ENCODE data around the gene ADAMTS16.

Gene ADAMTS16

DNA sequence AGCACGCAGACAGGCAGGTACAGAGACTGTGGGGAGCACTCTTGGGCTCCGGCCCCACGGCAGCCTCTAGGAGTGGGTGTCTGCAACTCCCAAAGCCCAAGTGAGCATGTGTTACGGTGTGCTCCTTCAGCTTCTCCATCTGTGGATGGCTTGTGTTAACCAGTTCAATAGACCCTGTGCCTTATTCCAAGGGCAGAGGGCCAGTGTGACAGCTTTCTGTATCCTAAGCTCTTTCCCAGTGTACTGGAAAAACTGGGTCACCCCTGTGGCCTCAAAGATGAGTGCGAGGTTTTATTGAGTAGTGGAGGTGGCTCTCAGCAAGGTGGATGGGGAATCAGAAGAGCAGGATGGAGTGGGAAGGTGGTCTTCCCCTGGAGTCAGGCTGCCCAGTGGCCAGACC, 78.3 kb downstream of the ADAMTS16 start:
- no peak overlapping the region for H3K27ac ChIP-seq

DNA sequence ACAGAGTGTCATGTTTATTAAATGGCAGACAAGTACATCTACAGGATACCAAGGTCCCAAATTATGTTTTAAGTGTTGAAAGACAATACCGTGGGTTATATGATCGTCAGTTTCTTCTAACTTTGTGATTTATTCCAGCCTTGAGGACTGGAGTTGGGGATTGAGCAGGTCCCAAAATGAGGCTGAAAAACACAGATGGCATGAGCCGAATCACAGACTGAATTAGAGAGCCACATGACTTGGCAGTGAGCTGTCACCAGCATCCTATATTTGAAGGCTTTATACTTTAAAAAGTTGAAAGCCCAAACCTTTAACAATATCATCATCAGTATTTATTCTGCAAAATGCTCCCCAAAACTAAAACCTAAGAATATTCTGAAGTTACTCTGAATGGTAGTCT, 79.4 kb downstream of the ADAMTS16 start:
- Histone ChIP-seq H3K4me3 (no peak overlapping the region), H3K27ac (no peak overlapping the region)

More for the DNA sequence above, 78.3 kb downstream of the ADAMTS16 start:
- H3K4me3 ChIP-seq: no peak overlapping the region

DNA sequence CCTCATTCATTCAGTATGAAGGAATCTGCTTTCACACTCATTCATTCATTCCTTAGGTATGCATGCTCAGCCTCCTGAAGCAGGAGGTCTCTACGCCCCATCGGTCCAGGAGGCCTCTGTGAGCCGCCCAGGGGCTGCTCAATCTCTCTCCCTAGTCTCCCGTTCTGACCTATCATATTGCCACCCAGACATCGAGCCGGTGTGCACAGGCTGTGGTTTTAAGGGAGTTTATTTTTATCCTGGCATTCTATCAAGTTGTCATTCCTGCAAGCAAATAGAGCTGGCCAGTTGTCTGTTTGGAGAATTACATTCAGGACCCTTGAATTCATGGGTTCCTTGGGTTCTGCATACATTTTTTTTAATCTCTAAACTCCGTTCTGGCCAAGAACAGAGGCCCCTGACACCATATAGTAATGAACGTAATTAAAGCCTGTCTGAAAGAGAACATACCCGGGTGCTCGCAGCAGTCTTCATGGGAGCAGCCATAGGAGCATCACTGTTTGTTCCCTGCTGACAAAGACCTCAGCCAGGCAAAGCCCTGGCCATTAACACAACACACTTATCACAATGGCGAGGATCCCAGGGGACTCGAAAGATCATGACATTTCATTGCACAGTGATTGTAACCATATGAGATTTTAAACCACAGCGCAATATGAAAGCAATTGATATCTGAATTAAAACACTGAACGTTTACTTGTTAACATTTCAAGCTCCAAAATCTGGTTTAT, 80.9 kb downstream of the ADAMTS16 start:
- no peak overlapping the region for H3K4me3 ChIP-seq
- no peak overlapping the region for H3K27ac ChIP-seq

DNA sequence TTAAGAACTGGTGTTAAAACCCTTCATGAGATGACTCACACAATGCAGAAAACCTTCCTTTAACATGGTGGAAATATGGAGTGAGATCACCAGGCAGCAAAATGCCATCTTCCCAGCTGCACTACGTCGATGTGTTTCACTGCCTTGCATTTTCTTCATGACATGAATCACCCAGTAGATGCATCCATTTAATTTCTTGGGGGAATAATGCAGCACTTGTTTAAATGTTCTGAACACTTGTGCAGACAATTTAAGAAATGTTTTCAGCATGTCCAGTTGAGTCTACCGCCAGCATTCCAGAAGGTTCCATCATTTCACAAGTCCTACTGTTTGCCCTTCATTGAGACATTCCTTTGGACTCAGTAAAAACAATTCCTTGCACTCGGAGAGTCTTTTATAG, 81.6 kb downstream of the ADAMTS16 start:
- Histone ChIP-seq H3K4me3 (no peak overlapping the region), H3K27ac (no peak overlapping the region)

DNA sequence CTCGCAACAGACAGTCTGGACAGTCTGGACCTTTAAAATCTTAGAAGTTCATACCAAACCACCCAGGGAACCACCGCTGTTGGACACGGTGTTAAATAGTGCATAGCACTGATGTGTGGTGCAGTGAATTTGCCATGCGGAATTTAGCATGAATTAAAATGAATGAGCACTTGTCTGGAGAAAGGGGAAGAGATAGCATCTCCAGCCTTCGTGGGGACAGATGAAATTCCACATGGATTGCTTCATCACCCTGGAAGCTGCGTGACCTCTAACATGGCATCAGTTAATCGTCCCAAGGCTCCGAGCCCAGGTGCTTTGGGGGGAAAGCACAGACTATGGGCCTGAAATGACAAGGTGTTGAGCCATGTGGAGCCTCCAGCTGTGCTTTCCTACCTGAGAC, 91.4 kb downstream of the ADAMTS16 start:
- H3K4me3 ChIP-seq: no peak overlapping the region
- no peak overlapping the region for H3K27ac ChIP-seq

DNA sequence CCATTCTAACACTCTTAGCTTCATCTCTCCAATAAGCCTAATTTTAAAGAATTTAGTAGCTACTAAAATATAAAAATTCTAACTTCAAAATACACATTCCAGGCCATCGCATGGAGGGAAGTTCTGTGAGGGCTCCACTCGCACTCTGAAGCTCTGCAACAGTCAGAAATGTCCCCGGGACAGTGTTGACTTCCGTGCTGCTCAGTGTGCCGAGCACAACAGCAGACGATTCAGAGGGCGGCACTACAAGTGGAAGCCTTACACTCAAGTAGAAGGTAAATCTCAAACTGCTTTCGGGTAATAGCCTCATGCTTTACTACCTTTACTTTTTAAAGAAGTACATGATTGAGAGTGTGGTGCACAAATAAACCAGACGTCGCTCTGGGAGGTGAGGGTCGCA, 94.8 kb downstream of the ADAMTS16 start:
- H3K4me3 ChIP-seq: no peak overlapping the region
- H3K27ac ChIP-seq: no peak overlapping the region

DNA sequence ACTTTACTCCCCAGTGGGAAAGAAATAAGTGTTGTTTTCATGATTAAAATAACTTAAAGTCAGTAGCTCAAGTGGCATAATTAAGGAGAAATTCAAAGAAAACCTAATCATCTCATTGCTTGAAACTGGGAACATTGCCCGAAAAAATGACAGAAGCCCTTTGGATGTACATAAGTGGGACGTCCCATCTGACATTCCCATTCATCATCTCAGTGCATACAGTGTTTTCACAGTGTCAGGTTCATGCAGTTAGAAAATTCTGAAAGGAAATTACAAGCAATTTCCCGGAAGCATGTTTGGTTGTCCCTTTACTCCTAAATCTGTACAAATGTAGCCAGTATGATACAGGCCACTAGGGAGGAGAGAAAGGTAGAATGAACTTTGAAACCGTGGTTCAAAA, 95.6 kb downstream of the ADAMTS16 start:
- H3K27ac ChIP-seq: no peak overlapping the region
- no peak overlapping the region for H3K4me3 ChIP-seq

DNA sequence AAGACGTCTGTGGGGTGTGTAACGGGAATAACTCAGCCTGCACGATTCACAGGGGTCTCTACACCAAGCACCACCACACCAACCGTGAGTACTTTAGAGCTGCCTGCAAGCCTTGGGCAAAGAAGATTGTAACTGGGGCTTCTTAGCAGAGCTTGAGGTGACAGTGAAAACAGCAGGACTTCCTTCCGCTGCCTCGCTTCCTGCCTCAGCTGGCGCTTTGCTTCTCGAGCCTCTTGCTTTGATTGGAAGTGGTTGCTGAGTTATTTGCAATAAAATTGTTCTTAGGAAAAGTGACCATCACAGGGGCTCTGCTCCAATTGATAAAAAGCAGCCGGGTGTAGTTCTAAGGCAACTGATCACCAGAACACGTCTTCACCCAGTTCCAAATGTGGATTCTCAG, 99.1 kb downstream of the ADAMTS16 start:
- H3K4me3 ChIP-seq: no peak overlapping the region

DNA sequence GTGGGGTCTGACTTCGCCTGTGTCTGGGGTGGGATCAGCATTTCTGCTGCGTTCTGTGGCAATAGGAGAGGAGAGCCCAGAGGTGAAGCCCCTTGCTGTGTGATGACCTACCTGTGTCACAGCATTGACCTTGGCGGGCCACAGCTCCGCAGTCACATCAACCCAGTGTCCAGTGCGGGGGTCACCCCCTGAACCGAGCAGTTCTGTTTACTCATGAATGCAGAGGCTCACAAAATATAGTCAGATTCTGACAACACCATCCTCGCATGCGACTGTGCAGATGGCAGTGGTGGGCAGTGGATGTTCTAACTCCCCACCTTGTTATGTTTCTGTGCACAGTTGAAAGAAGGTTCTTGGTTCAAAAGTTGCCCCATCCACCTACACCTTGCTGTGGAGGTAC, 100.1 kb downstream of the ADAMTS16 start:
- H3K27ac ChIP-seq: no peak overlapping the region

More for the DNA sequence above, 99.1 kb downstream of the ADAMTS16 start:
- no peak overlapping the region for H3K27ac ChIP-seq

DNA sequence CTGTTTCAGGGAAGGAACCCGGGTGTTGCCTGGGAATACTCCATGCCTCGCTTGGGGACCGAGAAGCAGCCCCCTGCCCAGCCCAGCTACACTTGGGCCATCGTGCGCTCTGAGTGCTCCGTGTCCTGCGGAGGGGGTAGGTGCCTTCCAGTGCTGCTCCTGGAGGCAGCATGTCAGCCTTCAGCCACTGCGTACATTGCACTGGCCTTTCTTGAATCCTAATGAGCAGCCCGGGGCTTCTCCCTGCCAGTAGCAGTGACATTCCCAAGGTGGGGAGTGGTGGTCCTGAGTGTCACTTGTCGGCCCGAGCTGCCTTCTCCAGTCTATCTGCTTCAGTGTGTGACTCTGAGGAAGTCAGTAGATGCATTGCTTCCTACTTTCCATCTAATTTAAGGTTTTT, 101.9 kb downstream of the ADAMTS16 start:
- Histone ChIP-seq H3K4me3 (no peak overlapping the region), H3K27ac (no peak overlapping the region)

More for the DNA sequence above, 100.1 kb downstream of the ADAMTS16 start:
- H3K4me3 ChIP-seq: no peak overlapping the region

DNA sequence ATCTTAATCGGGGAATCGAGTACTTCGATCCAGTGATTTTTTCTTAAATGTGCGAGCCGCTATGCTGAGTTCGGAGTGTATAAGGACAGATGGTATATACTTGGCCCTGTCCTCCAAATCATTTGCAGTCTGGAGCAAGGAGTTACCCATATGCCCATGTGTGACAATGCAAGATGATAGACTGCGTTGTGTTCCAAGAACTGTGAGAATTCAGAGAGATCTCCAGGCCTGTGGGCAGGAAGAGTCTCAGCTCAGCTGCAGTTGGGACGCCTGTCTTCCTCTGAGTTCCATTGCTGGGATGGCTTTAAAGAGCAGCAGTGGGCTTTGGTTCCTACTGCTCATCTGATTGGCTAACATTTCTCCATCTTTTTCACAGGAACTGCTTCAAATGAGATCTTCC, 106.6 kb downstream of the ADAMTS16 start:
- H3K27ac ChIP-seq: no peak overlapping the region
- H3K4me3 ChIP-seq: no peak overlapping the region

DNA sequence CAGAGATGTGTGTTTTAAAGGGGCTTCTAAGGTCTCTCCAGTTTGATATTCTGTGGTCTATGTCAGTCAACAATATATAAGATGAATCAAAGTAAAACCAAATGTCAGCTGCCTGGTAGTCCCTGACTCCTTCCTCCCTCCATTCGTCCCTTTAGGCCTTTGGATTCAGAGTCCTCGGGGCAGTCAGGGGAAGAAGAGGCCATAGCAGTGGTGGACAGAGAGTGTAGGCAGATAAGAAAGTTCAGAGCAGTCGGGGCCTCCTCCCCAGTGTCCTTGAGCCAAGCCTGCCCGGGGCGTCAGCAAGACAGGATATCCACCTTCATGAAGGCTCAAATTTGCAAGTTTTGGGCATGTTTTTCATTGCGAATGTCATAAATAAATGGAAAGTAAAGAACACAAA, 110.6 kb downstream of the ADAMTS16 start:
- Histone ChIP-seq H3K4me3 (no peak overlapping the region), H3K27ac (no peak overlapping the region)

DNA sequence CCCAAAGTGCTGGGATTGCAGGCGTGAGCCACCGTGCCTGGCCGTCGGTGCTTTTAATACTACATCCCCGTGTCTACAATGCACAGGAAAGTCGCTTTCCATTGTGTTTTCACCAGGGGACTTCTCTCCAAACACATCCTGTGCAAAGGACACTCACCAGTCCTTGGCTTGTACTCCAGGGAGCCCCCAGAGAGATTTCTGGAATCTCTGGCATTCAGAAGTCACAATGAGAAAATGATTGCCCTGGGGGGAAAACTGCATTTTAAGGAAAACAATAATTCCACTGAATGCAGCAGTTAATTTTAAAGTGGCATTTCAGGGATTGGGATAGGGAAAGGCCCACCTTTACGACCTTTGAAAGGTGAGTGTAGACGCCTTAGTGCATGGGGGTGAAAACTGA, 112.0 kb downstream of the ADAMTS16 start:
- Histone ChIP-seq H3K4me3 (no peak overlapping the region), H3K27ac (no peak overlapping the region)

DNA sequence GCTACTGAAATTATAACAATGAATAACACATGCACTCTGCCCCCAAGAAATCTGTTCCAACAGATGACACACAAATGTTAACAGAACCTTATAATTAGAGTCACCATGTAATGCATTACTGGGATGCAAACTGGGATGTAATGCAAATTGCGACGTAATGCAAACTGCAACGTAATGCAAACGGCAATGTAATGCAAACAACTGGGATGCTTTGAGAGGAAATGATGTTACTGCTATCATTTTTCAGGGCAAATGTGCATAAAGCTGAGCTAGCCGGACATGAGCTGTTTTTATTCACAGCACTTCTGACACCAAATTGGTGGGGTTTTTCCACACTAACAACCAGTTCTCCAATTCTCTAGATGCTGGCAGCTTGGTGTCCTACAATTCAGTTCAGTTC, 117.2 kb downstream of the ADAMTS16 start:
- Histone ChIP-seq H3K4me3 (no peak overlapping the region), H3K27ac (no peak overlapping the region)

DNA sequence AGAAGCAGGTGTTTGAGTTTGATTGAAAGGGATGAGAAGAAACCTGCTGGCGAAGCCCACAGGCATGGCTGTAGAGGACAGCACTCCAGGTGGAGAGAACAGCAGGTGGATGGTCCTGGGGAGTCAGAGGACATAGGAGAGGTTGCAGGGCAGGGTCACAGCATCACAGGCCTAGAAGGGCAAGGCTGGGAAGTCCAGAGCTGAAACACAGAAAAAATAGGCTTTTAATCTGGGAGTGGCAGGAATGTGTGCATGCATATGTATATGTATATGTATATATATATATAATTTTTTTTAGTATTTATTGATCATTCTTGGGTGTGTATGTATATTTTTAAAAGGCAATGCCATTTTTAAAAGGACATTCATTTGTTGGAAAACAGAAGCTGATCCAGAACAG, 118.4 kb downstream of the ADAMTS16 start:
- H3K4me3 ChIP-seq: no peak overlapping the region
- no peak overlapping the region for H3K27ac ChIP-seq

DNA sequence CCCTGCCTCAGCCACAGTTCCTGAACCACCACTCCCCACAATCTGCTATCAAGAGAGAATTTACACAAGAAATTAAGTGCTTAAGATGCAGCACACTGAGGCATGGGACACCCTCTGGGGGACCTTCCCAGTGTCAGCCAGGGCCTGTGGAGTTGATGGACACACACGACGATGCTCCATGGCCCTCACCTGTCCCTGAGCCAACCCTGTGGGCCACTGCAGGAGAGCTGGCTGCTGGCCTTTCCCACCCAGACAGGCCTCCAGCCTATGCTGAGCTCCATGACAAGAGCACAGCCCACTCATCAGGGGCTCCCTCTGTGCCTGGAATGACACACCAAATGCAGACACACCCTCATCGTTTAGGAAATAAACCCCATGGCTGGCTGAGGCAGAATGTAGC, 124.6 kb downstream of the ADAMTS16 start:
- Histone ChIP-seq H3K27ac (no peak overlapping the region), H3K4me3 (no peak overlapping the region)

DNA sequence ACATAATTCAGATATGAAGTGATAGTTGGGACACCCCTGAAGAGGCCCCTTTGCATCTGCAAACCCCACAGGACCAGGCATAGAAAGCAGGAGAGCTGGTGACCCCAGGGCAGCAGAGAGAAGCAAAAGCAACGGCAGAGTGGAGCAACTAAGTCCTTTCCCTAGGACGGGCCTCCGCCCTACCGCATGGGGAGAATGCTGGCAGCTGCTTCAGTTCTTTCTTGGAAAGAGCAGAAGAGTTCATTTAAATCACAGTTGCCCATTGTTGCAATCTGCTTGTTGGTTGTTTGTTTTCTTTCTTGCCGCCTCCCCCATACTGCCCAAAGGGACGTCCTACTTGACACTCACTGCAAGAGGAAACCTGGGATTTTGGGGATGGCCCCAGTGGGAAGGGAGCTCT, 126.2 kb downstream of the ADAMTS16 start:
- no peak overlapping the region for H3K27ac ChIP-seq
- H3K4me3 ChIP-seq: no peak overlapping the region

DNA sequence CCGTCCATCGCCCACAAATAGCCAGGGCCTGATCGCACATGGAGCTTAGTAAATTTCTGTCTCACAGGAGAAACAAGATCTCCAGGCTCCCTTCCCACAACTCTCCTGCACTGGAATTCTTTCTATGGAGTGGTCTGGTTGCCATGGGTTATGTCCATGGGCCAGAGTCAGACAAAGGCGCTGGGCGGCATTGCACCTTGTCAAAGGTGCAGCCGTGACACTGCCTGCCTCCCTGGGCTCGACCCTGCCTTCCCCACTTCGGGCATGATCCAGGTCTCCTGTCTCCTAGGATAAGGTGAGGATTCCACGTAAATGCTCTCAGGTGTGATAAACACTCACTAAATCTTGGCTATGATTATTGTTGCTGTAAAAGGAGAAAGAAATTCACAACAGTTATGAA, 130.0 kb downstream of the ADAMTS16 start:
- H3K27ac ChIP-seq: no peak overlapping the region
- H3K4me3 ChIP-seq: no peak overlapping the region

DNA sequence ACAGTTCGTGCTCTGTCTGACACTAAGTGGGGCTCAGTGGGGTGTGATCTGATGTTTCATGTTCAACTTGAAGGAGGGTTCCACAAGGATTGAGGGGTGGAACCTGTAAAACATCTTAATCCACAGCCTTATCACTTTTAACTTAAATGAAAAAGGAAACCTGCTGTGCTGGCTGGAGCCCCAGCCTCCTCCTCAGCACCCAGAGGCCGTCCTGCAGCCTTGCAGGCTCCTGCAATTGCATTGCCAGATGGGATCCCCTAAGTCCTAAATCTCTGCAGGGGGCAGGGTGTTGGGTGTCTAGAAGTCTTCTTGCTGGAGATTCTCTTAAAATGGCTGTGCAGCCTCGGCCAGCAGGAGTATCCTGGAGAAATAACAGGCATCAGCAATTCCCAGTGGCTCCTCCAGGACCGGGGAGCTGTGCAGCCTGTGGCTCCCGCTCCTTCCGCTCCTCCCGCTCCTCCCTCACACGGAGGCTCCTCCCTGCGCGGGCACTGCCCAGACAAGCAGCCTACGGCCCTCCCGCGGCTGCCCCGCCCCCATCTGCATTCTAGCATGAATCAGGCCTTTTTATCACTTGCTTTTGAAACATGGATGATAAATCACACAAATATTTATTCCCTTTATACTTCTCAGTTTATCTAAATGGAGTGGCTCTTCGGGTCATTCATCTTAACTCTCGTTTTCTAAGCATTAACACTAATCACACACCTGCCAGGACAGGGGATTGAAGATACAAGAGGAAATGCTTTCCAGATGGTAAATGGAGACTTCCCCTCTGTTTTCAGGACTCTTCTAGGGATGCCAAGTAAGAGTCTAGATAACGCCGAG, 131.0 kb downstream of the ADAMTS16 start:
- no peak overlapping the region for H3K4me3 ChIP-seq

DNA sequence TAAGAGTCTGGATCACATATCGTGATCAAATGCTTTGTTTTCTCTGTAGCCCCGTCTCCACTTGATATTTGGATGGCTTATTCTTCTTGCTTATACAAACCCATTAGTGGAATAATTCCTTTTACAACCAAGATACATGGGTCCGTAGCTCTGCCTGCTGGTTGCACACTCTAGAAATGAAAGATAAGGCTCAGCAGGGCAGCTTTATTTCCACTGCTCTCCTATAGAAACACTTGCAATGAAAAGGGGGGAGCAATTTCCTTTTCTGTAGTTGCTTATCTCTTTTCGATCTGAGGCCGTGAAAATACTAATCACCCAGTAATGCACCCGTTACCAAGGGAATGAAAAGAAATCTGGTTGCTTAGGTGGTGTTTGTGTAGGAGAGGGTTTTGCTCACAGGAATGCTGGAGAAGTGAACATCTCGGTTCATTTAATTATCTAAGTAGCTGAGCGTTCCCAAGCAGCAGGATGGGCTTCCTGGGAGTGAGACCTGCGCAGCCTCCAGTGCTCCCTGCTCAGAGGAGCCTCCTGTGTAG, 131.7 kb downstream of the ADAMTS16 start:
- Histone ChIP-seq H3K4me3 (no peak overlapping the region), H3K27ac (no peak overlapping the region)

More for the DNA sequence above, 131.0 kb downstream of the ADAMTS16 start:
- H3K27ac ChIP-seq: no peak overlapping the region

DNA sequence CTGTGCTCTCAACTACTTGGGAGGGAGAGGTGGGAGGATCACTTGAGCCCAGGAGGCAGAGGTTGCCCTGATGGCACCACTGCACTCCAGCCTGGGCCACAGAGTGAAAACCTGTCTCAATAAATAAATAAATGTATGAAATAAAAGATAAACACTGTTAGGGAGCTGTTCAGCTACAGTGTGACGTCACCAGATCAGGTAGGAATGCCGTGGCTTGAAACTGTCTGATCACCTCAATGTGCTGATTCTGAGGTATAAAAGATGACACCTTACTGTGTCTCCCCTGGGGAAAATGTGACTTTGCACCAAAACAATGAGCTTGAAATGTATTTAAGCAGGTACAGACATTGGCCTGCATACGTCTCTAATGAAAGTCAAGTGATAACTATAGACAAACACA, 133.3 kb downstream of the ADAMTS16 start:
- no peak overlapping the region for H3K27ac ChIP-seq
- no peak overlapping the region for H3K4me3 ChIP-seq

Data from skin epidermis (tissue), 12 donors.